ENCODE data around the gene PALLD. TPM values are rescaled to one million over a fixed set of nuclear protein-coding genes. Genes with fewer than 3 reads are reported as not detected.

The PALLD gene
- polyA plus RNA-seq, 1 donor (not counting 4 experiments of a cell fraction or from before 2014, with no cell fraction given): 136 TPM

- Histone ChIP-seq H2AFZ (ENCODE audit: control insufficient read depth, low read length) (no peak overlapping the region), H3K27ac (ENCODE audit: control insufficient read depth, insufficient read depth, low read length) (no peak overlapping the region)
Observed at GRCh38 chr4:168538632-168539031, 41.8 kb downstream of the PALLD start.

GRCh38 chr4:168540086-168540485, 43.2 kb downstream of the PALLD start:
- Histone ChIP-seq H3K9ac (ENCODE audit: control insufficient read depth, extremely low read depth, insufficient read depth, low read length) (no peak overlapping the region), H3K79me2 (ENCODE audit: control insufficient read depth, insufficient read depth, low read length) (no peaks in the 10 kb centered on the region), H3K9me3 (ENCODE audit: control insufficient read depth, low read depth, low read length) (no peaks in the 10 kb centered on the region), H3K27me3 (ENCODE audit: control insufficient read depth, extremely low read depth, insufficient read depth, low read length) (no peaks in the 10 kb centered on the region), H3K4me3 (ENCODE audit: control insufficient read depth in 2 of 3, extremely low read depth in 1 of 3, insufficient read depth in 2 of 3, low read depth in 1 of 3, low read length in 3 of 3) (no peak overlapping the region), H3K4me2 (ENCODE audit: control insufficient read depth, extremely low read depth, insufficient read depth, low read depth, low read length) (no peak overlapping the region), H3K27ac (ENCODE audit: control insufficient read depth, insufficient read depth, low read length) (no peak overlapping the region), H3K36me3 (ENCODE audit: control insufficient read depth in 2 of 2, extremely low read depth in 1 of 2, insufficient read depth in 2 of 2, low read length in 2 of 2) (no peaks in the 10 kb centered on the region), H3K4me1 (ENCODE audit: control insufficient read depth, extremely low read depth, insufficient read depth, low read length) (peaks cover 15% of the 10 kb centered on the region), H2AFZ (ENCODE audit: control insufficient read depth, low read length) (no peak overlapping the region), H3K9me1 (ENCODE audit: control insufficient read depth, extremely low read depth, insufficient read depth, low read length) (no peaks in the 10 kb centered on the region), H4K20me1 (ENCODE audit: control insufficient read depth, extremely low read depth, insufficient read depth, low read length) (no peaks in the 10 kb centered on the region)
- dilution Hi-C loops (cut with MboI; ENCODE audit: extremely low pct_ligation_motif_present, low sequenced_read_pairs): no loop called here
- no peak for FAIRE-seq
- DNase-seq (ENCODE audit: low read depth, low spot score): no peak
- TF ChIP-seq CTCF (optimal IDR thresholded peaks at IDR 0.05 in 1 of 3, IDR thresholded peaks at IDR 0.05 in 1 of 3, conservative IDR thresholded peaks at IDR 0.05 in 1 of 3; ENCODE audit: extremely low read depth in 1 of 3, insufficient read depth in 2 of 3, low read length in 3 of 3): no peak
- no peak for TF ChIP-seq EZH2 (IDR thresholded peaks at IDR 0.05; ENCODE audit: low read length)

More at GRCh38 chr4:168538632-168539031, 41.8 kb downstream of the PALLD start:
- DNase-seq (ENCODE audit: low read depth, low spot score): no peak
- Histone ChIP-seq H3K36me3 (ENCODE audit: control insufficient read depth in 2 of 2, extremely low read depth in 1 of 2, insufficient read depth in 2 of 2, low read length in 2 of 2) (no peaks in the 10 kb centered on the region), H3K9me3 (ENCODE audit: control insufficient read depth, low read depth, low read length) (no peaks in the 10 kb centered on the region), H4K20me1 (ENCODE audit: control insufficient read depth, extremely low read depth, insufficient read depth, low read length) (no peaks in the 10 kb centered on the region), H3K4me1 (ENCODE audit: control insufficient read depth, extremely low read depth, insufficient read depth, low read length) (peaks cover 15% of the 10 kb centered on the region), H3K4me2 (ENCODE audit: control insufficient read depth, extremely low read depth, insufficient read depth, low read depth, low read length) (no peak overlapping the region), H3K9me1 (ENCODE audit: control insufficient read depth, extremely low read depth, insufficient read depth, low read length) (no peaks in the 10 kb centered on the region), H3K4me3 (ENCODE audit: control insufficient read depth in 2 of 3, extremely low read depth in 1 of 3, insufficient read depth in 2 of 3, low read depth in 1 of 3, low read length in 3 of 3) (no peak overlapping the region), H3K79me2 (ENCODE audit: control insufficient read depth, insufficient read depth, low read length) (no peaks in the 10 kb centered on the region), H3K9ac (ENCODE audit: control insufficient read depth, extremely low read depth, insufficient read depth, low read length) (no peak overlapping the region), H3K27me3 (ENCODE audit: control insufficient read depth, extremely low read depth, insufficient read depth, low read length) (no peaks in the 10 kb centered on the region)
- TF ChIP-seq EZH2 (IDR thresholded peaks at IDR 0.05; ENCODE audit: low read length): no peak
- TF ChIP-seq CTCF (optimal IDR thresholded peaks at IDR 0.05 in 1 of 3, IDR thresholded peaks at IDR 0.05 in 1 of 3, conservative IDR thresholded peaks at IDR 0.05 in 1 of 3; ENCODE audit: extremely low read depth in 1 of 3, insufficient read depth in 2 of 3, low read length in 3 of 3): no peak
- dilution Hi-C loops (cut with MboI; ENCODE audit: extremely low pct_ligation_motif_present, low sequenced_read_pairs): no loop called here
- no peak for FAIRE-seq

All from keratinocyte (primary cell).